Stimulated activated CD4-positive, alpha-beta T cell treated with anti-CD3 and anti-CD28 coated beads, TNF-alpha, amount 100 ng/mL, for 48 hours (primary cell): Measurements from ENCODE around the gene HSPA14.
"Not testable (repeated sequence)": the region's sequence is repeated elsewhere in the genome, so short reads cannot be mapped to it uniquely, and the experiment has no call there.

Source experiments
- DNase-seq, 3 donors: peaks; one replicate each; pipeline ENCODE4 v3.0.0-alpha.2; 2020; ENCODE audit warnings: low read depth in 3 of 3

The HSPA14 gene

GRCh38 chr10:14837003-14837756 is 926 bp upstream of the HSPA14 start:
- no peak for DNase-seq

DNA sequence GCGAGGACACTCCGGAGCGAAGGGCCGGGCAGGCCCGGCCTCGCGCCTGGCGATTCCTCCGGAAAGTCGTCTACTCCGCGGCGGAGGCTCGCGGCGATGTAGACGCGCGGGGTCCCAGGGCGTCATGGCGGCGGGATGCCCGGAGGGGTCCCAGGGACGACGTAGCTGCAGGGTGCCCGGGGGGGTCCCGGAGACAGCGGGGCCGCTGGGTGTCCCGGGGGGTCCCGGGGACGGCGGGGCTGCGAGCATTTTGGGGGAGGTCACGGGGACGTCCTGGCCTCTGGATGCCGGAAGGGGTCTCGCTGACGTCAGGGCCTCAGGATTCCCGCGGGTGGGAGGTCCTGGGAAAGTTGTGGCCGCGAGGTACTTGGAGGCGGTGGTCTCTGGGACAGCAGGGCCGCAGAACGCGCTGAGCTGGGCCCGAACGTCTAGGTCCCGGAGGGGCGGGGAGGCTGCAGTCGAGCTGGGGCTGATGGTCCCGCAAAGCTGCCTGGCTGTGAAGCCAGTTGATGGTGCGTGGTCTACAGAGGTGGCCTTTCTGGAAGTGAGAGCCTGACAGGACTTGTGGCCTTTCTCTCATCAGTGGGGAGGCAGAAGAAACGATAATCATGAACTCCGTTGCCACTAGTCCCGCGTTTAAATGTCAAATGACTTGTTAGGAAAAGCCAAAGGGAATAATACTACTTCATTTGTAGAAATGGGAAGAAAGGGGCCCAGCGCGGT is 637 bp downstream of the HSPA14 start:
- no peak for DNase-seq

- no peak for DNase-seq
Observed at GRCh38 chr10:14839305-14839695, 1.2 kb downstream of the HSPA14 start.

DNA sequence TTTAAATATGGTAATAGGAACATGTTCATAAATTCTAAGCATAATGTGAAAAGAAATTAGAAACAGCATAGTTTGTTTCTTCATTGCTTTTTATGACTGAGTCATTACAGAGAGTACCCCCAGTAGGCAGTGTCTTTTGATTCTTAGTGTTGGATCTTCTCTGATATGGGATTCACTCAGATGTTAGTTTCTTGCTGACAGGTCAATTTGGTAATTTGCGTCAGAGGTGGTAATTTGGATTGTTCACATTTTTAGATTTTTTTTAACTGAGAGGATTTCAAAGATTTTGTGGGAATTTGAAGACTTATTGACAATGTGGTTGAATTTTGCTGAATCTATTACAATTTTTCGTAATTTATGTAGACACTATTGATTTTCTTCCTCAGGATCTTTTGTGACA is 2.1 kb downstream of the HSPA14 start:
- DNase-seq = no peak

DNA sequence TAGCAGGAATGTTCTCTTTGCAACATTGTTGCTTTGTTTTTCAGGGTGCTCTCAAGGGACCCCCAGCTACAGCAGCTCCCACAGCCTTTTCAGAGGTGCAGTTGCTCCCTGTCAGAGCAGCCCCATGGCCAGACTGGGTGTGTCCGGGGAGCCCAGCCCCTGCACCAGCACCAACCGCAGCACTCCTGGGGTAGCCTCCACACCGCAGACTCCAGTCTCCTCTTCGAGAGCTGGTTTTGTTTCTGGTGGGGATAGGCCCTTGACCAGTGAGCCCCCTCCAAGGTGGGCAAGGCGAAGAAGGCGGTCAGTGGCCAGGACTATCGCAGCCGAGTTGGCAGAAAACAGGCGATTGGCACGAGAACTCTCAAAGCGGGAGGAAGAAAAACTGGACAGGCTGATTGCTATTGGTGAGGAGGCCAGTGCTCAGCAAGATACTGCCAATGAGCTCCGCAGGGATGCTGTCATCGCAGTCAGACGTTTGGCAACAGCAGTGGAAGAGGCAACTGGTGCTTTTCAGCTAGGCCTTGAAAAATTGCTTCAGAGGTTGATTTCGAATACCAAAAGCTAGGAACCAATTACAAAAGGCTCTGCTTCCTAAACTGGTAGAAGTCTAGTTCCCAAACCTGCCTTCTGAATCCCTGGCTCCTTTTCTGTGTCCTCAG is 5.4 kb downstream of the HSPA14 start:
- DNase-seq = no peak

DNA sequence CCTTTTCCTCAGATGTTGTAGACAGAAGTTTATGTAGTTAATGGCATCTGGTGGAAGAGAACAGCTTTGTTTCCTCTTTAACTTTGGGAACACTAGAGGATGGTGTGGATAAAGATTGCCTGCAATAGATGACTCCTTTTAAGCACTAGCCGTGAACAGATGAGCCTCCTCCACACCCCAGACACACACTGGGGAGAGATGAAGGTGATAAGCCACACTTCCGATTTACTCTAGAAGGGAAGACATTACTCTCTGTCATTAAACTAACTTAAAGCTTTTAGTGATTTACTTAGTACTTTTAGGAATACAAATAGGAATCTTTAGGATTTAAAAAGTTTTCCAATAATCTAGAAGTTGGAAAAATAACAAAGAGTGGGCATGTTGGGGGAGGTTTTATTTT is 6.8 kb downstream of the HSPA14 start:
- DNase-seq = no peak

DNA sequence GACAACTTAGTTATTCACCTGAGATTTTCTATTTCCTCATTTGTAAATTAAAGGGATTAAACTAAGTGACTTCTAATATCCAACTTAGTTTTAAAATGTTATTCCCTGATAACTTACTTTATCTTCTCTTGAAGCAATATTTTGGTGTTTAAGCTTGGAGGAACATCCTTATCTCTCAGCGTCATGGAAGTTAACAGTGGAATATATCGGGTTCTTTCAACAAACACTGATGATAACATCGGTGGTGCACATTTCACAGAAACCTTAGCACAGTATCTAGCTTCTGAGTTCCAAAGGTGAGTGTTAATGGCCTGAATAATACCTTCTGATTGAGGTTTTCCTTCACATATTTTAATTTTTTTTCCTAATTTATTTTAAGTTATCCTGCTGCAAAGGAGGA is 14.1 kb downstream of the HSPA14 start:
- DNase-seq = no peak

- no peak for DNase-seq
Observed at GRCh38 chr10:14855453-14855852, 17.3 kb downstream of the HSPA14 start.

DNA sequence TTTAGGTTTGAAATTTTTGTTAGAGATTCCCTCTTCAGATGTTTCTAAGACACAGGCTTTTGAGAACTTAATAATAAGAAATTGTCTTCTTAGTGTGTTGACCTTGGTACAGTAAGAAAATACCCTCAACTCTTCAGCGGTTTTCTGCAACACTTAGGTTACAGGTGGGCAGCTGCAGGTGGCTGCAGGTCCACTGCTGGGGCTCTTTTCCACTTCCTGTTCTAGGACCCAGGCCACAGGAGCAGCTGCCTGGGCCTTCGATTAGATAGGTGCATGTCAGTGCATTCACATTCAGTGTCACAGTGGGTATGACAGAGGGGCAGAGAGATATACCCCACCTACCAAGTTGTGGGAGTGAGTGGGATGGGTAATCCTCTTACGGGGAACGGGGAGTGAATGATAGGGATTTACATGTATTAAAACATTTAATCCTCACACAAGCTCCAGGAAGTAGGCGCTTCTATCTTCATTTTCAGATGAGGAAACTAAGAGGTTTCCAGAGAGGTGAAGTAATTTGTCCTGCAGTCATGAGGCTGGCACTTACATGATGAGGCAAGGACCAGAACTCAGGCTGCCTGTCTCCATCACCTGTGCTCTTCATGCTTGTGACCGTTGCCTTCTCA is 20.3 kb downstream of the HSPA14 start:
- DNase-seq = no peak

DNA sequence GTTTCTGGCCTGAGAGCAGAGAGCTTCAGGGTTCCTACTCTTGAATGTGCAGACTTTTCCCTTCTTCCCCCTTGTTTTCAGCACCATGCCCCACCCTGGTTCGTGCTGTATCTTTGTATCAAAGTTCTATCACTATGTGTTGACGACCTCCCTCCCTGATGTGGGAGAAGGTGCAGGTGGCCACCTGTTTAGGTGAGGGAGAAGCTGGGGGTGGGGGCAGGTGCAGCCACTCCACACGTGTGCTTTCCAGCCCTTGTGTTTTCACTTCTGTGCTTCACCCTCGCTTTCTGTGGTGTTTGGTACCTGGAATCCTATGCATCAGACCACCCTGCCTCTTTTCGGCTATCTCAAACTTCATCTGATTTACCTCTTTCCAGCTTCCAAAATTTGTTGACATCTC is 20.9 kb downstream of the HSPA14 start:
- no peak for DNase-seq

GRCh38 chr10:14859775-14860174 is 21.7 kb downstream of the HSPA14 start:
- no peak for DNase-seq

DNA sequence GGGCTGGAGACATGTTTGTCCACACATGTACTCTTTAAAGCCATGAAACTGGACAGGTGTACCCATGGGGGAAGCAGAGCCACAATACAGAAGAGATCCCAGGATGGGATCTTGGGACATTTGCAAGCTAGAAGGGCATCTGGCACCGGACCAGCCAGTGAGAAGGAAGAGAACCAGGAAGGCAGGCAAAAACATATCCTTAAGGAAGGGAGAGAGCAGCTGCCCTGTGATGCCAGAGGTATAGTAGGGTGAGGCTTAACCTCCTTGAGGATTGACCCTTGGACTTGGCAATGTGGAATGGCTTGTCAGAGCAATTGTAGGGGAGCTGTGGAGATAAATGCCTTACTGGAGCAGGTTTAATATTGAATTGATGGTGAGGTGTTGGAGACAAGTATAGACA is 22.7 kb downstream of the HSPA14 start:
- no peak for DNase-seq

DNA sequence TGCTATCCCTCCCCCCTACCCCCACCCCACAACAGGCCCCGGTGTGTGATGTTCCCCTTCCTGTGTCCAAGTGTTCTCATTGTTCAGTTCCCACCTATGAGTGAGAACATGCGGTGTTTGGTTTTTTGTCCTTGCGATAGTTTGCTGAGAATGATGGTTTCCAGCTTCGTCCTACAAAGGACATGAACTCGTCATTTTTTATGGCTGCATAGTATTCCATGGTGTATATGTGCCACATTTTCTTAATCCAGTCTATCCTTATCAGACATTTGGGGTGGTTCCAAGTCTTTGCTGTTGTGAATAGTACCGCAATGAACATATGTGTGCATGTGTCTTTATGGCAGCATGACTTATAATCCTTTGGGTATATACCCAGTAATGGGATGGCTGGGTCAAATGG is 26.4 kb downstream of the HSPA14 start:
- DNase-seq = not testable (repeated sequence)

DNA sequence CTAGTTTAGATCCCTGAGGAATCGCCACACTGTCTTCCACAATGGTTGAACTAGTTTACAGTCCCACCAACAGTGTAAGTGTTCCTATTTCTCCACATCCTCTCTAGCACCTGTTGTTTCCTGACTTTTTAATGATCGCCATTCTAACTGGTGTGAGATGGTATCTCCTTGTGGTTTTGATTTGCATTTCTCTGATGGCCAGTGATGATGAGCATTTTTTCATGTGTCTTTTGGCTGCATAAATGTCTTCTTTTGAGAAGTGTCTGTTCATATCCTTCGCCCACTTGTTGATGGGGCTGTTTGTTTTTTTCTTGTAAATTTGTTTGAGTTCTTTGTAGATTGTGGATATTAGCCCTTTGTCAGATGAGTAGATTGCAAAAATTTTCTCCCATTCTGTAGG is 26.8 kb downstream of the HSPA14 start:
- not testable (repeated sequence) for DNase-seq

DNA sequence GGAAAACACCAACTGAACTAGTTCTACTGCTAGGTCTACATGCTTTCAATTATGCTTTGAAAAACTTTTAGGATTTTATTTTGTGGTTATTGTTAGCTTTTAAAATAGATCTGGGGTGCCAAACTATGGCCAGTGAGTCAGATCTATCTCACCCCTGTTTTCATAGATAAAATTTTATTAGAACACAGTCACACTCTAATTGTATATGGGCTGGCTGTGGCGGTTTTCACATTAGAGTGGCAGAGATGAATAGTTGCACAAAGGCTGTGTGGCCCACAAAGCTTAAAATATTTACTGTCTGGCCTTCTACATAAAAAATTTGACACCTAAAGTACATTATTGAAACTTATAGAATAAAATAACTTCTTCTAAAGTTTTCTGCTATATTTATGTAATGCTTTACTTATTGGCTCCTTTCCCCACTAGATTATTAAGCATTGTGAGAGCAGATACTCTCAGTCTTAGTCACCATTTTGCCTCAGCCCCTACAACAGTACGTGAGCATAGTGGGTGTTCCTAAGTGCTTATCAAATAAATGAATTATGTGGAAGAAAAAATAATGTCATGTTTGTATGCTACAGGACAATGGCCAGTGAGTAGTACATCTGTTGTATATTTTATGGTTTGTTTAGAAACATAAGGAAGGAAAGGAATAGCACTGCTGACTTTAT is 35.1 kb downstream of the HSPA14 start:
- no peak for DNase-seq

DNA sequence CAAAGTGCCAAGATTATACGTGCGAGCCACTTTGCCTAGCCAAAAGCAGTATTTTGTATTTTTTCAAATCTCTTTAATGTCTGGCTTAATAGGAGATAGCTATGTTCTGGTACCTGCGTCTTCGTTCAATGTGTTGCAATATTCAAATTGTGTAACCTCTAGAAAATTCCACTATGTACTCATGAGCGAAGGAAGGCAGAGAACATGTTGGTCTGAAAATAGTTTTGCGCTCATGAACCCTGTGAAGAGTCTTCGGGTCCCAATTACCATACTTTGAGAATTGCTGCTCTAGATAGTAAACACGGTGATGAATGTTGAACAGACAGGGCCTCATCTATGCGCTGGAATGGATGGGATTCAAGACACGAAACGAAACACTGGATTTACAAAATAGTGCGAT is 37.8 kb downstream of the HSPA14 start:
- DNase-seq = no peak

GRCh38 chr10:14876764-14877163 is 38.7 kb downstream of the HSPA14 start:
- DNase-seq = no peak

GRCh38 chr10:14878266-14879123 is 40.4 kb downstream of the HSPA14 start, which contains the start of gene SUV39H2:
TSS of gene SUV39H2 (plus strand) at chr10:14878866. CDS start at chr10:14878889, 23 bp downstream.
- peak; percentile 86 to 93 (median 90) for DNase-seq

GRCh38 chr10:14879124-14879927 is 41.2 kb downstream of the HSPA14 start:
- peak in 1 of 3 donors; percentile 20 for DNase-seq

DNA sequence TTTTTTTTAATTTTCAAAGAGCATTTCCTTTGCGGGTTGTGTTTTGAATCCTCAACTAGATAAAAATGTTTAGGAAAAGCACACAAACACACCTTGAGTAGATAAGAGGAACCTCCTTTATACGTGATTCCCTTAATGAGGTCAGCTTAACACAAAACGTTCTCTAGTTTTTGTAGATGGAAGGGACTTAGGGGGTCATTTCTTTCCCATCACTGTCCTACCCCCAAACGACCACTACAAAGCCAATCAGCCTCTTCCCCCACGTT is 41.8 kb downstream of the HSPA14 start:
- no peak for DNase-seq
